HS-5 (cell line): ENCODE measurements around the gene ABI1.
"Not testable (repeated sequence)": the region's sequence is repeated elsewhere in the genome, so short reads cannot be mapped to it uniquely, and the experiment has no call there.

Experiments used
- DNase-seq: peaks from one replicate; pipeline ENCODE4 v3.0.0-alpha.2; 2012; ENCODE audit warnings: low read depth

The ABI1 gene

GRCh38 chr10:26860443-26861204 is at the start of gene ABI1:
Gene ABI1 (minus strand): TSS chr10:26860958. CDS start chr10:26860863, 95 bp downstream.
- DNase-seq, result peak; percentile 85

GRCh38 chr10:26909753-26910152 is 49.0 kb upstream of the ABI1 start:
- DNase-seq, result no peak

- not testable (repeated sequence) for DNase-seq
These were observed 44.6 kb upstream of the ABI1 start for GRCh38 chr10:26905253-26905781.

DNA sequence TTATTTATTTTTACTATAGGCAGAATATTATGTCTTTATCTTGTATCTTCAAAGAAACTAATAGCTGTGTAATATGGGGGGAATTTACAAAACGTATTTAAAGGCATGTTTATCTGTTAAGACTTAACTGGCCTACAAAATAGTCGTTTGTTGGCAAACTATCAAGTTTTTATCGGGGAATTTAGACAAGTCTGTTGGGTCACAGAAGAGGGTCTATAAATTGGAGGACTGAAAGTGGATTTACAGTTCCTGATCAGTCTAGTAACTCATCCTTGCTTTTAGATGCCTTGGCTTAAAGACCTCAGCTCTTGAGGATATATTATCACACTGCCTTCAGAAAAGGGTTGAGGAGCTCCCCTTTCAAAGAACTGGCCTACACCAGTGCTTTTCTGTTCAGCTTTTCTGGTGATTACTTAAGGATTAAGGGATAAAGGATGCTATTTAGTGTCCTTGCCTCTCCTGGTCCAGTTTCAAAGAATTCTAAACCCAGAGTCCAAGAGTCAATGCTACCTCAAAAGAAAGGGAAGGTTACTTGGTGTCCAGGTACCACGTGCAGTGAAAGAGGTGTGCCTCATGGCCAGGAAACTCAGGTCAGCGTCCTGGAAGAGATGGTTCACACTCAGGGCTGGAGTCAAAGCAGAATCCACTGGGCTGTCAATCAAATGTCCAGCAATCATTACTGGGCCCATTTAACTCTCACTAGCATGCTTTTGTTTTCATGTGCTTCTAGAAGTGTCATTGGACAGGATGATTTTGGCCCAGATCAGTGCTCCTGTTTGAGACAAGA is 42.9 kb upstream of the ABI1 start:
- DNase-seq, result no peak

- DNase-seq, result not testable (repeated sequence)
These were observed 31.7 kb upstream of the ABI1 start for GRCh38 chr10:26892306-26892923.

GRCh38 chr10:26890956-26891355 is 30.2 kb upstream of the ABI1 start:
- DNase-seq, result no peak

DNA sequence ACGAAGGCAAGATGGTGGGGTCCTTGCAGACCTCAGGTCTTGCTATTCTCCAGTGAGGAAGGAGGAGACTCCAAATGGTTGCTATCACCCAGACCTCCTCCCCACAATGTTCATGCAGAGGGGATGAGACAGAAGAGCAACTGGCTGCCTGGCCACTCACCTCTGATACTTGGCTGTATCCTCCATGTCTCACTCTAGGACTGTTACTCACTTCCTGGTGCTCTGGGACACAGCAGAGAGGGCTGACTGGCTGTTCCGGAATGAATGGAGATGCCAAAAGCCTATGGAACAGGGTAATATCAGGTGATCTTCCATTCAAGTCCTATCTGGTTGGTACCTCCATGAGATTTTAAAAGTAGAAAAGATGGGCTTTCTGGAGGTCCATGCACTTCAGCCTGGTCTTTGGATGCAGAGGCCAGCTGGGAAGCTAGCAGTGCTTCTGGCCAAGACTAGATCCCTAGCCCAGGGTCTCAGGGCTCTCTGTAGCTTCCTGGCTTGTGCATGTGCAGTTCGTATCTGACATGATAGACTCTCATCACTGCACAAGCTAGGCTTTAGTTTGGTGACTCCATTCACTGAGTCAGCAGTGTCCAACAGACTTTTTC is 27.0 kb upstream of the ABI1 start:
- DNase-seq, result no peak

GRCh38 chr10:26881600-26882331 is 21.0 kb upstream of the ABI1 start:
- no peak for DNase-seq

DNA sequence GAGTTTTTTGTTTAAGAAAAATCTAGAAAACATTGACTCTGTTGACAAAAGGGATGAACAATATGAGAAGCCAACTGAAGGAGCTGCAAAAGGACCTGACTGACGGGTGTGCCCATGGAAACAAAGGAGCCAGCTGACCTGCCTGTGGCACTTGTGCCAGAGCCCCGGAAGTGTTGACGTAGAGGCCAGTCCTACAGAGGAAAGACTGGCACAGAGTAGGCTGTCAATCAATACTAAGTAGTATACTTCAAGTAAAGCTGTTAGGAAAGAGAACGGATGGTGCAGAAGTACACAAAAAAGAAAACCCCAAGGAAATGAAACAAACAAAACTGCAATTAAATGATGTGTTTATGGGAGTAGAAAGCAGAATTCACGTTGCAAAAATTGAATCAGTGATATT is 19.0 kb upstream of the ABI1 start:
- DNase-seq, result no peak

DNA sequence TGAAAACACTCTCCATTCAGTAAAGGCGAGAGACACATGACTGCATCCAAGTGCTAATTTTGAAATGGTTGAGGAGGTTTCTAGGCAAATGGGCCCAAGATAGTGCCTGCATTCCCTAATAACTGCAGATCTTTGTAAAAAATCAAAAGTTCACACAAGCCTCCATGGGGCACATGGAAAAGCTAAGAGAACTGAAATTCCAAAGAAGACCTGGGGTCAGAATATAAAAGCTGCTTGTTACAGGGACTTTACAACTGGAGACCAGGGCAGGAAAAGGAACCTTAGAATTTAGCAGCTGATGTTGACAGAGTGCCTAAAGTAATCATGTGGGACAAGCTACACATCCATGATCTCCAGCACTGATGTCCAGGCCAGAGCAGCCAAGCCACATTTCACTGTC is 10.0 kb upstream of the ABI1 start:
- no peak for DNase-seq

DNA sequence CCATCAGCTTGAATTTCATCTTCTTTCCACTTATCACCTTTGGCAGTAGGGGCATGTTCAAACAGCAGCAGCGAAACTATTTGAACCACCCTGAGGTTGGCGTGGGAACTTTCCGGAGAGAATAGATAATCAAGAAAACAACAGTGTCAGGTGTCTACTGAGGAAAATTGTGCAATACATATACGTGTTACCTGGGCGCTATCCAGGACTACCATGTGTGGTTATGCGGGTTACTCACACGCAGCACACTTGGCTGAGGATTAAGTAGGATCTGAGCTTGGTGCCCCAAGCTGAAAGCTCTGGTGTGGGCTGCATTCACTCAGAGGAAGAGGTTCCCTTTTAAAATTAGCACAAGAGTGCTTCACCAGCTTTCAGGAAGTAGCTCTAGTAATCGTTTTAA is 8.8 kb upstream of the ABI1 start:
- DNase-seq, result no peak

- DNase-seq, result no peak
These were observed 2.8 kb upstream of the ABI1 start for GRCh38 chr10:26863351-26864076.

DNA sequence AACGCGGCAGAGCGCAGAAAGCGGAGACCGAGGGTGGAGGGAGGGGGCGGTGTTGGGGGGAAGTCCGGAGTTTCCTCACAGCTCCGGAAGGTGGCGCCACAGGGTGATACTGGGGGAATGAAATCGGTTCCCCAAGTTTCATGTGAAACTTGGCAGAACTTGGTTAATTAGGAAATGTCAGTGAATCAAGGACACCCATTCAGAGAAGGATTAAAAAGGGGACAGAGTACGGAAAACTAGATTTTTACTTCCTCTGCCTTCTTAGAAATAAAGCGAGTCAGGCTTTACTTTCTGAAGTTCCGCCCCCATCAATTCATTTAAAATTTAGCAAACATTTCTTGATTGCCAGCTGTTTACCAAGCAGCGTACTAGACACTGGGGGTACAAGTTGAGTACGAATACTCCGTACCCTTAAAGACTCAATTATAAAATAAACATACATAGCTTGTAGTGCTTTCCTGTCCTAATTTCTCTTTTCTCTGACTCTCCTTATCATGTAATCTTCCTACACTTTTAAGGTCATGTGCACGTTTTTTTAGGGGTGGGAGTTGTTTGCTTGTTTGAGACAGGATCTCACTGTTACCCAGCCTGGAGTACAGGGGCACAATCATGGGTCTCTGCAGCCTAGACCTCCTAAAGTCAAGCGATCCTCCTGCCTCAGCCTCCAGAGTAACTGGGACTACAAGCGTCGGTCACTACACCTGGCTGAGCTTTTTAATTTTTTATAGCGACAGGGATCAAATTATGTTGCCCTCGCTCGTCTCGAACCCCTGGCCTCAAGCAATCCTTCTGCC is 644 bp upstream of the ABI1 start:
- no peak for DNase-seq

DNA sequence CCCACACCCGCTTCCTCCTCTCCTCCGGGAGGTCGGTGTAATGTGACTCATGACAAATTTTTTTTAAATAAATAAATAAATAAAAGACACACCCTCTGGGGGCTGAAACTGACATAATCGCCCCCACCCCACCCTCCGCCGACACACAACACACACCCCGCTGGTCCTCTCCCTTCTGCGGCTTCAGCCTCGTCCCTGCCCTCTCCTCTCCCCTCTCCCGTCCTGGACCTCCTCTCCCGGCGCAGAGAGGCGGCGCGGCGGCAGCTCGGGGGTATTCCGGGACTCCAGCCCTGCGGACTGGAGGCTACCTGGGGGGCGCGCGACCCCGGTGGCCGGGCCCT is 686 bp downstream of the ABI1 start:
- DNase-seq, result no peak

DNA sequence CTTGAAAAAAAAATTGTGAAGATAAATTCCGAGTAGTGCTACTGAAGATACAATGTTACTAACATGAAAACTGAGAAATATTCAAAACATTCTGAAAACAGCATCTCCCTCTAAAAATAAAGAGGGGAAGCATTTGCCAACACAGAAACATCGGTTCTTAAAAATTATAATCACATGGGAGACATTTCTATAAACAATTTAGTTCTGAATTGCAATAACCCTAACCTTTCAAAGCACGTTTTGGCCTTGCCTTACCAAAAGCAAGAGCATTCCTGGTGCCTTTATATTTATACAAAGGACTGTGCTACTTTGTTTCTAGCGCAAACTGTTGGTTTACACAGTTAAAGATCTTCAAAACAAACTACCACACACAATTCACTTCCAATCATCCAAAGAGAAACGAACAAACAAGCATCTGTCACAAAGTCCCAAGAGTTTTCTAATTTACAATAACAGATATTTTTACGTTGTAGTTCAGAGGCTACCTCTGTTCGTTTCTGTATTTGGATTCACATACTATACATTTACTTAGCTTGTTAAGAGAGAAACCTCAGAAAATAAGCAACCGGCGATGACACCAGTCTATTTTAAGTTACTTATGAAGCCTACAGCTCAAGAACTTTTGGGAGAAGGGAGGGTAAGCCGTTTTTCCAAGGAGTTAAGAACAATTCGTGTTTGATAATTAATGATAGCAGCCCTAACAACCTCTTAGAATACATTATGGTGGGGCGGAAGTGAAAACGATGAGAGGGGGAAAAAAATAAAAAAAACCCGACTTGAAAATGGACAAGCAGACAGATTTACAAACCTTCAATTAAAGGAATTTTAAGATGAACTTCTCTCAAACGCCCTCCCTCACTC is 1.3 kb downstream of the ABI1 start:
- DNase-seq, result no peak

DNA sequence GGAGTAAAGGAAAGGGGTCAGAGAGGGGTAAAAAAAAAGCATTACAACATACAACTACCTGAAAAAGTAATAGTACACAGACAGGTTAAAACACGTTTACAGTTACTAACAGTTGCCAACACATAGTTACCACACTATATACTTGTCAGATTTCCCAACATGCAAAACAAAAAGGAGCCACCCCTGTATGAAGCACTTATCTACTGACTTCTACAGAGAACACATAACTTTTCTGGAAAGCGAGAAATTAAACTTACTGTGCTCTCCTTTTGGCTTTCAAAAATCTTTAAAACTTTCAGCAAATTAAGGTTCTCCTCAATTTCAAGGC is 2.1 kb downstream of the ABI1 start:
- no peak for DNase-seq

DNA sequence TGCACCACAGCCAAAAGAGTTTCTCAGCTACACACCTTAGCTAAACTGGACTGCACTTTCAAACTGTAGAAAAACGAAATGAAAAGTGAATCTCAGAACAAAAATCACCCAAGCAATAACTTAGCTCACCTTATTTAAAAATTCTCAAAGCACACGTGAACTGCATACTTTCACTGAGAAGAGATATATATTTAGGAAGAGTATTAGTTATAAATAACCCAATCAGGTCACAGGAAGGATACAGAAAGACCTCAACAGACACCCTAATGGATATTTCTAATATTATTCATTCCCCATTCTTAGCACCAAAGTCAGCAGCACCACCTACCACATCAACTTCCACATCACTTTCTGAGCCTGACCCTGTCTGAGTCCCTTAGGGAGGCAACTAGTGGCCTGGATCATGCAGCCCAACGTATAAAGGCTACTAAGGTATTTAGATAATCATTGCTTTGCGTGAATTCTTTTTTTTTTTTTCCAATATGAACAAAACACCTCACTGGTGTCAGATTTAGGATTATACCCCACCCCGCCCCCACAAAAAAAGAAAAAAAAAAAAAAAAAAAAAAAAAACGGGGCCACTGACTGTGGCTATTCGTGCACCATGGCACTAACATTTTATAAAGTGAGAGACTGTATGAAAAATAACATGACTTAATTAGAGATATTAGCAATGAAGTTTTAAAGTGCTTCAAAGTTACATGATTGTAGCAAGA is 2.6 kb downstream of the ABI1 start:
- no peak for DNase-seq

DNA sequence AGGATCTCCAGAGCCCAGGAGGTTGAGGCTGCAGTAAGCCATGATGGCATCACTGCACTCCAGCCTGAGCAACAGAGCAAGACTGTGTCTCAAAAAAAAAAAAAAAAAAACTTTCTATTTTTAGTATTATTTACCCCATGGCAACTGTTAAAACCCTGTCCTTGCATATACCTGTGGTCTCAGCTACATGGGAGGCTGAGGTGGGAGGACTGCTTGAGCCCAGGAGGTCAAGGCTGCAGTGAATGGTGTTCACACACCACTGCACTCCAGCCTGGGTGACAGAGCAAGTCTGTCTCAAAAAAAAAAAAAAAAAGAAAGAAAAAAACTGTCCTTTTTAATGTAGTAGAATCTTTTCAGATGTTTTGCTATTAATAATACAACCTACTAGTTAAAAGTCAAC is 3.2 kb downstream of the ABI1 start:
- not testable (repeated sequence) for DNase-seq

DNA sequence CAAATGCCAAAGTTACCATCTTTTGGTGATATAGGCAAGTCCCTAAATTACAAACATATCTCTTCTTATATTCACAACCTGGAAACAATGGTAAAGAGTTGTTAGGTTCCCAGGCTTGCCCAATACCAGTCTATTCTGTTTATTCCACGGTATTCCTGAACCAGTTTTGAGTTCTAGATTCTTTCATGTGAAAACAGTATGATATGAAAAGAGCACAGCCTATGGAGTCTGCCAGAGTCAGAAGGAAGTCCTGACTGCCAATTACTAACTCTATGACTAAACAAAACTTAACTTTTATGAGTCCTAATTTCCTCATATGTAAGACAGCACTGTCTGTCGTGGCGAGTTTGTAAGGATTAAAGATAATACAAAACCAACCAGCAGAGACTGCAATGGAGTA is 5.6 kb downstream of the ABI1 start:
- no peak for DNase-seq
